GM21526 (cell line): Measurements from ENCODE around the gene VWDE.
A peak's percentile ranks its signal among the peaks of the same experiment; 100 is the strongest.

Experiments
- ATAC-seq: cut with Tn5 transposase; IDR thresholded peaks from one replicate; pipeline ENCODE4 v1.9.1; 2021; ENCODE audit warnings: moderate library complexity; ENCODE audit not compliant: unreplicated experiment, low FRiP score

VWDE gene

GRCh38 chr7:12337095-12337494 lies 66.6 kb downstream of the VWDE start:
- no peak for ATAC-seq

- no peak for ATAC-seq
Measured at GRCh38 chr7:12328888-12329770, 74.5 kb downstream of the VWDE start.

- ATAC-seq: no peak
Measured at GRCh38 chr7:12327922-12328321, 75.7 kb downstream of the VWDE start.

- no peak for ATAC-seq
Measured at GRCh38 chr7:12325646-12326045, 78.0 kb downstream of the VWDE start.

GRCh38 chr7:12323415-12323814 lies 80.2 kb downstream of the VWDE start:
- ATAC-seq: no peak

GRCh38 chr7:12322903-12323300 lies 80.8 kb downstream of the VWDE start:
- ATAC-seq: no peak

- ATAC-seq: no peak
Measured at GRCh38 chr7:12322284-12322902, 81.3 kb downstream of the VWDE start.

GRCh38 chr7:12320987-12321647 lies 82.5 kb downstream of the VWDE start:
- no peak for ATAC-seq

- no peak for ATAC-seq
Measured at GRCh38 chr7:12320241-12320986, 83.3 kb downstream of the VWDE start.

GRCh38 chr7:12317675-12318074 lies 86.0 kb downstream of the VWDE start:
- ATAC-seq: no peak

GRCh38 chr7:12316925-12317324 lies 86.7 kb downstream of the VWDE start:
- ATAC-seq: no peak

GRCh38 chr7:12315049-12315448 lies 88.6 kb downstream of the VWDE start:
- no peak for ATAC-seq

- ATAC-seq: peak; percentile 87
Measured at GRCh38 chr7:12314199-12314598, 89.5 kb downstream of the VWDE start.

- ATAC-seq: no peak
Measured at GRCh38 chr7:12305502-12305901, 98.2 kb downstream of the VWDE start.

GRCh38 chr7:12303495-12303894 lies 100.2 kb downstream of the VWDE start:
- no peak for ATAC-seq

- no peak for ATAC-seq
Measured at GRCh38 chr7:12303062-12303461, 100.6 kb downstream of the VWDE start.

- no peak for ATAC-seq
Measured at GRCh38 chr7:12300415-12300814, 103.2 kb downstream of the VWDE start.

GRCh38 chr7:12299367-12299766 lies 104.3 kb downstream of the VWDE start:
- no peak for ATAC-seq

- ATAC-seq: no peak
Measured at GRCh38 chr7:12297283-12298108, 106.2 kb downstream of the VWDE start.

GRCh38 chr7:12296051-12296570 lies 107.6 kb downstream of the VWDE start:
- no peak for ATAC-seq
